ENCODE measurements around the gene TBXA2R. TPM values are rescaled to one million over a fixed set of nuclear protein-coding genes. Genes with fewer than 3 reads are reported as not detected.

TBXA2R gene
- total RNA-seq, 1 experiment from 2014 or later = 1.3 TPM

GRCh38 chr19:3638208-3639193 is 31.8 kb upstream of the TBXA2R start:
- H3K27ac Mint-ChIP-seq = no peak overlapping the region
- POLR2A ChIA-PET = no interaction called here

GRCh38 chr19:3637621-3638020 is 30.9 kb upstream of the TBXA2R start:
- H3K9me3 Mint-ChIP-seq = no peaks in the 10 kb centered on the region
- peaks cover 10% of the 10 kb centered on the region; the same call in 1 of the 2 replicates for H3K36me3 Mint-ChIP-seq
- no peak overlapping the region for H3K27ac Mint-ChIP-seq
- no peak for TF ChIP-seq ZNF425 (CRISPR knock-in tag; conservative IDR thresholded peaks at IDR 0.05)
- no peak for TF ChIP-seq GRHL2 (CRISPR knock-in tag; IDR thresholded peaks at IDR 0.05; ENCODE audit: insufficient replicate concordance, severe bottlenecking)
- no peak for TF ChIP-seq ZNF121 (CRISPR knock-in tag; IDR thresholded peaks at IDR 0.05)
- no peak for TF ChIP-seq IRF1 (CRISPR knock-in tag; IDR thresholded peaks at IDR 0.05)
- no peak for TF ChIP-seq AFF4 (CRISPR knock-in tag; IDR thresholded peaks at IDR 0.05; ENCODE audit: borderline replicate concordance)
- no peak for TF ChIP-seq HMGA2 (CRISPR knock-in tag; IDR thresholded peaks at IDR 0.05)
- no peak for TF ChIP-seq CBFB (CRISPR knock-in tag; IDR thresholded peaks at IDR 0.05; ENCODE audit: low read depth)
- no peak for TF ChIP-seq NFE2L1 (CRISPR knock-in tag; IDR thresholded peaks at IDR 0.05)
- TF ChIP-seq NR2C2 (CRISPR knock-in tag; IDR thresholded peaks at IDR 0.05) = no peak
- no peak for TF ChIP-seq CTCF (IDR thresholded peaks at IDR 0.05)
- no peak for TF ChIP-seq EMX1 (CRISPR knock-in tag; IDR thresholded peaks at IDR 0.05)
- no peak for TF ChIP-seq CREM (CRISPR knock-in tag; IDR thresholded peaks at IDR 0.05)
- no peaks in the 10 kb centered on the region for H3K27me3 Mint-ChIP-seq (ENCODE audit: low read depth)
- POLR2A ChIA-PET = no interaction called here
- CTCF ChIA-PET = interaction anchor here (0.5 kb wide), 1 partner anchor 18 kb away, joined by 3 read pairs; no protein-coding TSS in a partner anchor
- no peak overlapping the region for H3K4me3 Mint-ChIP-seq
- DNase-seq (ENCODE audit: low spot score) (no peak), ATAC-seq (no peak)
- no peaks in the 10 kb centered on the region for H3K4me1 Mint-ChIP-seq

More at GRCh38 chr19:3638208-3639193, 31.8 kb upstream of the TBXA2R start:
- CTCF ChIA-PET = no interaction called here
- no peak overlapping the region for H3K4me3 Mint-ChIP-seq
- ATAC-seq = no peak
- TF ChIP-seq ELF4 (CRISPR knock-in tag; IDR thresholded peaks at IDR 0.05; ENCODE audit: low read depth) = no peak
- TF ChIP-seq ZNF232 (CRISPR knock-in tag; IDR thresholded peaks at IDR 0.05) = no peak
- no peak for TF ChIP-seq PRRX2 (CRISPR knock-in tag; IDR thresholded peaks at IDR 0.05)
- TF ChIP-seq SOX15 (CRISPR knock-in tag; IDR thresholded peaks at IDR 0.05) = no peak
- no peak for TF ChIP-seq TEAD1 (CRISPR knock-in tag; IDR thresholded peaks at IDR 0.05)
- no peak for TF ChIP-seq STAT6 (CRISPR knock-in tag; conservative IDR thresholded peaks at IDR 0.05; ENCODE audit: low read depth)
- no peak for TF ChIP-seq MYBL2 (CRISPR knock-in tag; IDR thresholded peaks at IDR 0.05)
- no peak for TF ChIP-seq ERG (CRISPR knock-in tag; IDR thresholded peaks at IDR 0.05)
- no peak for TF ChIP-seq RORB (CRISPR knock-in tag; IDR thresholded peaks at IDR 0.05)
- no peak for TF ChIP-seq SP1 (CRISPR knock-in tag; conservative IDR thresholded peaks at IDR 0.05)
- no peaks in the 10 kb centered on the region for H3K9me3 Mint-ChIP-seq
- no peak for DNase-seq (ENCODE audit: low spot score)
- H3K27me3 Mint-ChIP-seq (ENCODE audit: low read depth) = no peaks in the 10 kb centered on the region
- H3K4me1 Mint-ChIP-seq = no peaks in the 10 kb centered on the region
- peaks cover 10% of the 10 kb centered on the region; the same call in 1 of the 2 replicates for H3K36me3 Mint-ChIP-seq
